Gastroesophageal sphincter (tissue), 4 donors: ENCODE measurements around the gene SLC45A2. TPM values are rescaled to one million over a fixed set of nuclear protein-coding genes. Genes with fewer than 3 reads are reported as not detected.

Experiments used
- ATAC-seq: fragments of 150-250 bp; one replicate; pipeline ENCODE4 v1.9.1; 2016; ENCODE audit warnings: mild to moderate bottlenecking, moderate library complexity
- H3K27ac ChIP-seq, 4 donors: fragments of 200-600 bp; sonication (generic) in 3 of 4; 1 replicate in 3 of 4; 2 replicates in 1 of 4; pipeline ENCODE4 v1.5.1; 2016 to 2019
- H3K27me3 ChIP-seq: fragments of 200-600 bp; sonication (generic); one replicate; pipeline ENCODE4 v1.5.1; 2019
- H3K36me3 ChIP-seq, 2 donors: fragments of 200-600 bp; sonication (generic); one replicate each; pipeline ENCODE4 v1.5.1; 2019; ENCODE audit warnings: control low read depth in 1 of 2
- H3K4me1 ChIP-seq, 3 donors: fragments of 200-600 bp; sonication (generic); 1 replicate in 2 of 3; 2 replicates in 1 of 3; pipeline ENCODE4 v1.5.1; 2016 to 2019; ENCODE audit warnings: control low read depth in 2 of 3
- H3K4me3 ChIP-seq, 2 donors: fragments of 200-600 bp; sonication (generic); one replicate each; pipeline ENCODE4 v1.5.1; 2019; ENCODE audit warnings: mild to moderate bottlenecking in 1 of 2, moderate library complexity in 1 of 2
- H3K9me3 ChIP-seq, 3 donors: fragments of 200-600 bp; sonication (generic); one replicate each; pipeline ENCODE4 v1.5.1; 2017 to 2019; ENCODE audit warnings: control low read depth in 2 of 3
- CTCF ChIP-seq, 4 experiments: fragments of 200-600 bp in 2 of 4; fragments of 450-650 bp in 2 of 4; sonication (generic) in 1 of 4; IDR thresholded peaks; one replicate each; pipeline ENCODE4 v1.5.1; 2017 to 2019; ENCODE audit warnings: antibody characterized with exemption in 4 of 4, mild to moderate bottlenecking in 2 of 4, moderate library complexity in 2 of 4
- EP300 ChIP-seq: sonication (generic); formaldehyde crosslinking; IDR thresholded peaks from one replicate; pipeline ENCODE4 v1.6.1; 2017; ENCODE audit warnings: antibody characterized with exemption, mild to moderate bottlenecking
- POLR2A ChIP-seq, 2 donors: fragments of 450-650 bp; IDR thresholded peaks; one replicate each; pipeline ENCODE4 v1.6.1; 2017; ENCODE audit warnings: antibody characterized with exemption in 2 of 2, mild to moderate bottlenecking in 2 of 2, moderate library complexity in 1 of 2
- POLR2AphosphoS5 ChIP-seq: sonication (generic); formaldehyde crosslinking; IDR thresholded peaks from one replicate; pipeline ENCODE4 v1.6.1; 2017; ENCODE audit warnings: antibody characterized with exemption
- WGBS, 2 donors: methylation state at CpG; one replicate each; pipeline ENCODE4 v1.1.5; 2018; ENCODE audit warnings: low coverage in 1 of 2; 5-methylcytosine and 5-hydroxymethylcytosine counted together
- total RNA-seq, 4 donors: library from RNA; depleted of rRNA; stranded (reverse); fragments of >200 nt; gene quantifications; one replicate each; pipeline ENCODE4 v1.1.0, GENCODE V29; 2016

Gene SLC45A2
- total RNA-seq, 4 donors from 2014 or later, result 0.15 TPM; not detected in 3

GRCh38 chr5:33978306-33978705 is 6.2 kb downstream of the SLC45A2 start:
- WGBS, 2 donors, result 75 to 83% methylated on average over 1 of the region's 1 CpG
- TF ChIP-seq EP300 (no peak), POLR2A (IDR thresholded peaks at IDR 0.05) (no peak), CTCF (IDR thresholded peaks at IDR 0.05) (no peak), POLR2AphosphoS5 (no peak)
- ATAC-seq, result no peak

GRCh38 chr5:33976307-33976706 is 8.2 kb downstream of the SLC45A2 start:
- Histone ChIP-seq H3K4me1 (peaks cover 0 to 15% (median 5%) of the 10 kb centered on the region in 3 donors), H3K9me3 (no peaks in the 10 kb centered on the region), H3K27me3 (no peaks in the 10 kb centered on the region), H3K36me3 (no peaks in the 10 kb centered on the region), H3K27ac (no peak overlapping the region), H3K4me3 (no peak overlapping the region)
- ATAC-seq, result no peak
- WGBS, 2 donors, result 15 to 33% methylated on average over 1 of the region's 1 CpG
- TF ChIP-seq POLR2A (IDR thresholded peaks at IDR 0.05) (no peak), CTCF (IDR thresholded peaks at IDR 0.05) (no peak), EP300 (no peak), POLR2AphosphoS5 (no peak)

More at GRCh38 chr5:33978306-33978705, 6.2 kb downstream of the SLC45A2 start:
- Histone ChIP-seq H3K27me3 (no peaks in the 10 kb centered on the region), H3K4me1 (peaks cover 0 to 15% (median 5%) of the 10 kb centered on the region in 3 donors), H3K4me3 (no peak overlapping the region), H3K27ac (no peak overlapping the region), H3K9me3 (no peaks in the 10 kb centered on the region), H3K36me3 (no peaks in the 10 kb centered on the region)

- TF ChIP-seq POLR2A (IDR thresholded peaks at IDR 0.05), result no peak
- TF ChIP-seq CTCF (IDR thresholded peaks at IDR 0.05), result no peak
- no peak for TF ChIP-seq EP300
- TF ChIP-seq POLR2AphosphoS5, result no peak
- Histone ChIP-seq H3K27me3 (no peaks in the 10 kb centered on the region), H3K9me3 (no peaks in the 10 kb centered on the region), H3K4me1 (peaks cover 0 to 15% (median 5%) of the 10 kb centered on the region in 3 donors), H3K27ac (no peak overlapping the region), H3K4me3 (no peak overlapping the region), H3K36me3 (no peaks in the 10 kb centered on the region)
- no peak for ATAC-seq
- WGBS, 2 donors, result 6 to 23% methylated on average over 4 to 5 of the region's 5 CpGs
Measured at GRCh38 chr5:33975852-33976251, 8.6 kb downstream of the SLC45A2 start.

GRCh38 chr5:33973271-33973670 is 11.2 kb downstream of the SLC45A2 start:
- H3K4me3 ChIP-seq, result no peak overlapping the region
- no peak for ATAC-seq
- H3K27me3 ChIP-seq, result no peaks in the 10 kb centered on the region
- 72 to 78% methylated on average over 2 of the region's 2 CpGs for WGBS, 2 donors
- TF ChIP-seq CTCF (IDR thresholded peaks at IDR 0.05) (no peak), POLR2AphosphoS5 (no peak), POLR2A (IDR thresholded peaks at IDR 0.05) (no peak), EP300 (no peak)
- H3K36me3 ChIP-seq, result no peaks in the 10 kb centered on the region
- no peaks in the 10 kb centered on the region for H3K9me3 ChIP-seq
- H3K27ac ChIP-seq, result no peak overlapping the region
- H3K4me1 ChIP-seq, result peaks cover 0 to 25% (median 5%) of the 10 kb centered on the region in 3 donors

GRCh38 chr5:33969572-33970452 is 14.7 kb downstream of the SLC45A2 start:
- Histone ChIP-seq H3K4me3 (no peak overlapping the region), H3K27ac (no peak overlapping the region), H3K9me3 (no peaks in the 10 kb centered on the region), H3K4me1 (peaks cover 0 to 13% (median 0%) of the 10 kb centered on the region in 3 donors), H3K36me3 (no peaks in the 10 kb centered on the region), H3K27me3 (no peaks in the 10 kb centered on the region)
- TF ChIP-seq POLR2A (IDR thresholded peaks at IDR 0.05), result no peak
- TF ChIP-seq POLR2AphosphoS5, result no peak
- peak; percentile 24 to 81 (median 49) for TF ChIP-seq CTCF (IDR thresholded peaks at IDR 0.05)
- TF ChIP-seq EP300, result no peak
- ATAC-seq, result no peak
- 45 to 63% methylated on average over 8 to 10 of the region's 10 CpGs for WGBS, 2 donors
